ENCODE results near the gene NF1.
"Not testable (repeated sequence)": the region's sequence is repeated elsewhere in the genome, so short reads cannot be mapped to it uniquely, and the experiment has no call there.

Gene NF1

DNA sequence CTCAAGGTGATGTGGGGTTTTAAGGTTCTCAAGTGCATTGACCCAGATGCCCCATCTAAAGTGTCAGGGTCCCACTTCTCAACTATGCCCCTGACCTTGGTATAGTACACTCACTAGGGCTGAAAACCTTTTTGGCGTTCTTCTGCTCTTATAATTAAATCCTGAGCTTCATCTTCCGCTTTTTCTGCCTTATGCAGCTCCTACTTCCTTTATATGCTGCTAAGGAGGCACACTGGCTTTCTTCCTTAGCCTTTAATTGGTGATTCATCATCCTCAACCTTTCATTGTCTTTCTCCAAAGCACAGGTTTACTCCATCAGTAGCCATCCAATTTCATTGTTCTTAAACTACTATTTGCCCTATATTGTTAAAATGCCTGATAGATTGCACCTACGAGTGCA is 5.3 kb upstream of the NF1 start:
- no peak for DNase-seq (ENCODE audit: low read depth in 3 of 3)

DNA sequence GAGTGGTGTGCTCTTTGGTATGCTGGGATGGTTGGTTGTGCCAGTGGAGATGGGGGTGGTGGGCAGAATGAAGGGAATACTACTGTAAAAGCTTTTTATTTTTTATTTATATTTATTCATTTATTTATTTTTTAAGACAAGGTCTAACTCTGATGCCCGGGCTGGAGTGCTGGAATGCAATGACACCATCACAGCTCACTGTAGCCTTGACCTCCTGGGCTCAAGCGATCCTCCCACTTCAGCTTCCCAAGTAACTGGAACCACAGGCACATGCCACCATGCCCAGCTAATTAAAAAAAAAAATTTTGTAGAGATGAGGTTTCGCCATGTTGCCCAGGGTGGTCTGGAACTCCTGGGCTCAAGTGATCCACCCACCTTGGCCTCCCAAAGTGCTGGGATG is 4.1 kb upstream of the NF1 start:
- not testable (repeated sequence) for DNase-seq (ENCODE audit: low read depth in 3 of 3)

DNA sequence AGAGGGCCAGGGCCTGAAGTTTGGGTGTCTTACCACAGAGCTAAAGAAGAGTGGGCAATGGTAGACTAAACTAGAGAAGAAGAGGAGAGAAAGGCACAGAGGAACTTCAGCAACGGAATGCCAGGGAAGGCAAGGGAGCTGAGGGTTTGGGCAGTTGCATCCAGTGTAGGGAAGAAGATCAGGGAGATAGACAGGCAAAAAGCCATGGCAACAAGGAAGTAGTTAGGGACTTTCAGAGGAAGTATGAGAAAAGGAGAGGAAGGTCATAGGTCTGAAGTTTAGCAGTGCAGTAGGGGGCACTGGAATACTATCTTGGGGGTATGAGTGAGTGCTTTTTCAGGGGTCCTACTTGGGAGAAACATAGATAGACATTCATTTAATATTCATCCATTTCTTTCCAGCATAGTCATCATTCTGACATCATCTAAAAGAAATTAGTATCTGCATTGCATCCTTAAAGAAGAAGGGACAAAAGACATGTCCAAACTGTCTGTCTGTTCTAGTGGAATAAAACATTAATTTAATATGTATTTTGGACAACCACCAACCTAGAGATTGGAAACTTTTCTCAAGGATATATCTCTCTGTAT is 2.2 kb upstream of the NF1 start:
- DNase-seq (ENCODE audit: low read depth in 3 of 3): no peak

DNA sequence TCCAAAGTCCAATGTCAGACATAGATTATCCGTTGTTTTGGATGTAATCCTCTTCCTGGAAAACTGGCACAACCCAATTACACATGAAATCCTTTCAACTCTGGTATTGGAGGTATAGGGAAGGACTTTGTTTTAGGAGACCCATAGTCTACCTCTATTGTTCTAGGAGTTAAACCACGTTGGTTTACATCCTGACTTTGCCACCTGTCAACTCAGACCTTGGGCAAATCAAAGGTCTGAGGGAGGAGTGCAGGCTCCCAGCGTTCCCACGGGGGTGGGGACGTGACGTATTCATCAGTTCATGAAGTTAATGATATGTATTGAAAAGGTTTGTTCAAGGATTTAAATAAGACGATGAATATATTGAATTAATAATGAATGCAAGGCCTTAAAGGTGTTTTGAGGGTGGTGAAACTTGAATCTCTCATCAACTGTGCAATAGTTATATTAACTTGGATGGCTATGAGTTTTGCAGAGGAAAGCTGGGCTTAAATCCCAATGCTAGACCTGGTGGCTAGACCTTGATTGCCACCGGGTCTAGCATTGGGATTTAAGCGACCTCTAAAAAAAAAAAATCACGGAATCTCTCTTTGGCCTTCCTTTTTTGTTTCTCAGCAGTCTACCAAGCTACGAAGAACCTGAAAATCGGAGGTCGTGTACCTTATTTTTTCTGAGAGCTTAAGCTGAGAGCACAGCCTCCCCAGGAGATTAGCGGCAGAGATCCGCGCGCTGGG is 744 bp upstream of the NF1 start:
- DNase-seq (ENCODE audit: low read depth in 3 of 3): no peak

DNA sequence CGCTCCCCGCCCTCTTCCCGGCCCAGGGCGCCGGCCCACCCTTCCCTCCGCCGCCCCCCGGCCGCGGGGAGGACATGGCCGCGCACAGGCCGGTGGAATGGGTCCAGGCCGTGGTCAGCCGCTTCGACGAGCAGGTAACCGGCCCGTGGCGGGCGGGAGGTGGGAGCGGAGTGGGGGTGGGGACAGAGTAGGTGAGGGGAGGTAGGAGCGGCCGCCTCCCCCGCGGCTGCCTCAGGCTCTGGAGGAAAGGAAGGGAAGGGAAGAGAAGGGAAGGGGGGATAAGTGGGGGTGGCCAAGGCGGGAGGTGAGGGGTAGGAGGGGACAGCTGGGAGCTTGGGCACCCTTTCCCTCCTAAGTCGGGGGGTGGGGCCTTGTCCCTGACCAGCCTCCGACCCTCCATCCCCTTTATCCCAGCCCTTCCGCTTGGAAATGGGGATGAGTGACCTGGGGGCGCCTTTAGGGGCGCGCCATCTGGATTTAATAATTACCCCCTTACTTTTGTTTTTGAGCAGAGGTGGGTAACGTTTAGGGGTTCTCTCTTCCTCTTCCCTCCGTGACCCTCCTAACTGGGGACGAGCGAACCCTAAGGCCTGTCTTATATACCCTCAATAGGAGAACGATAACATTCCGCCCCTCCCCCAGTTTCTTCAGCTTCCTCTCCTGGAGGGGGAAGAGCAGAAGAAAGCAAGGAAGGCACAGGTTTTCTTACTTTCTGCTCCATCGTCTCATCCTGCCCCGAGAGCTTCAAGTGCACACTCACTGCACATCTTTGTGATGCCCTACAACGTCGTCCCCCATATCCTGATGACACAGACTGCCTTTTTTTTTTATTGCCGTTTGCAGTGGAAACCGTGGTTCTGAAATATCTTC is 694 bp downstream of the NF1 start:
- DNase-seq (ENCODE audit: low read depth in 3 of 3): peak in 1 of 3 experiments; percentile 3

DNA sequence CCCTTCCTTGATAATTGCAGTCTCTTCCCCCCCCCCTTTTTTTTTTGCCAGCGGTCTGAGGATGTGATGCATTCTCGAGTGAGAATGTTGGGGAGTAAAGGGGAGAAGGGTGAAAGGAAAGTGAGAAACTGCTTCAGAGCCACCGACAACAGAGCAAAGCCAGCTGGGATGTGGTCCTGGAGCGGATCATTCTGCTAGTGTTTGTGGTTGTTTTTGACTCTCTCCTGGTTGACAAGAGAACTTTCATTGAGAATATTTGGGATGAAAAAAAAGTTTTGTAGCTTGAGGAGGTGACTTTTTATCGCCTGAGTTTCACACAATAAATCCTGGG is 1.3 kb downstream of the NF1 start:
- no peak for DNase-seq (ENCODE audit: low read depth in 3 of 3)

DNA sequence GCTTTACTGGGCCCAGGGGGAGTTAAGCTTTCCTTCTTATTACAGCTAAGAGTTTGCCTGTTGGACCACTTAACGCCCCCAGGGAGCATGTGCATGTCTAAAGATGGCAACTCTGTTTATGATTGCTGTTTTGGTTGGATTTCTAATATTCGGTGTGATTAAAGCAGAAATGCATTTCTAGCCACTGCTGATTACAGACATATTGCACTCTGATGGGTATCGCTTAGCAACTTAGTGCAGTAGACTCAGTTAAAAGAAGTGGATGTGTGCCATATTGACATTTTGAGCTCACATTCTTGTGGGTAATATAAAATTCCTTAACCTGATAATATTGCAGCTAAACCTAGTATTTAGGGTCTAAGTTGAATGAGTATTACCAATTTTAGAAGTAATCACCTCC is 4.2 kb downstream of the NF1 start:
- no peak for DNase-seq (ENCODE audit: low read depth in 3 of 3)

DNA sequence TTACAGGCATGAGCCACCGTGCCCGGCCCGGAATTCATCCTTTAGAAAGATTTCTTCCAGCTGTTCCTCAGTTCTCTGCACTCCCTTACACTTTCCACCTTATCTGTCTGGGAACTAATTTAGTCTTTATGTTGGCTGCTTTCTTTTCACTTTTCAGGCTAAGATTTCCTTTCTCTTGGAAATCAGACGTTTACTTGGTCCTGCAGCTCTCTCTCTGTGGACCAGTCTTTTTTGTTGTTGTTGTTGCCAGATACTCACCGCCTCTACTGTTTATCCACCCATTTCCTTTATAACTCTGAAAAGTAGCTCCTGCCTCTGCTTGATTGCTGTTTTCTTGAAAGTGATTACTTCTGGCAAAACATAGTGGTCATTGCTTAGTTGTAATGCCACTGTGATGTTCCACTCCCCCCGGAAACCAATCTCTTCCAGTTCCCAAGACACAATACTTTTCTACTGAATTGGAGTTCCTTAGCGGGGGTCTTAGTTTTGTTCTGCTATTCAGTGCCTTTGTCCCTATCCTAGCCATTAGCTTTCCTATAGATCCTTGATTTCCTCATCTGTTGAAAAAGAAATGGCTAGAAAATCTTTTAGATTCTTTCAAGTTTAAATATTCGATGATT is 6.2 kb downstream of the NF1 start:
- DNase-seq (ENCODE audit: low read depth in 3 of 3): no peak

DNA sequence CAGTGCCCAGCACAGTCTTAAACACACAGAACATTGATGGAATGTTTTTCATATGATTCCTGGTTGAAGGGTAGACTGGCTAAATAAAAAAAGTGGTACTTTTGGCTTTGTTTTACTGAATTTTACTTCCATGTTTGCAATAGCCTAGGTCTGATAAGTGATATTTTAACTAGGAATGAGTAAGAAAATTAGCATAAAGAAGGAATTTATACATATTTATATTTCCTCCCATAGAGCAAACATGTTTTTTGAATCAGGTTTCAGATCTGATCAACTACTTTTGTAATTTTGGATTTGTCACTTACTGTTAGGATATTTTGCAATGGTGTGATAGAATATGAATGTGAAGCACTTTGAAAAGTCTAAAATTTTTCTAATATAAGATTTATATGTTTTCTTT is 7.2 kb downstream of the NF1 start:
- DNase-seq (ENCODE audit: low read depth in 3 of 3): no peak

DNA sequence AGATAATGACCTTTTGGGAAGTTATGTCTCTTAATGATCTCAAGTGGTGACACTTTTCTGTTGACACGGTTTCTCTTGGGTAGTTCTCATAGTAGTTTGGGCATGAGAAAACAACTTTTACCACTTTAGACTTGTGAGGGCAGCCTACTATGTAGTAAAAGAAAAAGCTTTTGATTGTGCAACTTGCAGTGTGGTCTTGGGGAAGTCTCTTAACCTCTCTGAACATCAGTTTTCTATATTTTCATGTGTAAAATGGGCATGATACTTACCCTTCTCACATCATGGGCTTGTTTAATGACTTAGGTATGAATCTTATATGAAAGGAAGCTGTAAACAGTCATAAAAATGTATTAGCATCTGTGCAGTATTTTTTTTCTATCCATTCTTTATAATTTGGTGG is 11.2 kb downstream of the NF1 start:
- no peak for DNase-seq (ENCODE audit: low read depth in 3 of 3)

DNA sequence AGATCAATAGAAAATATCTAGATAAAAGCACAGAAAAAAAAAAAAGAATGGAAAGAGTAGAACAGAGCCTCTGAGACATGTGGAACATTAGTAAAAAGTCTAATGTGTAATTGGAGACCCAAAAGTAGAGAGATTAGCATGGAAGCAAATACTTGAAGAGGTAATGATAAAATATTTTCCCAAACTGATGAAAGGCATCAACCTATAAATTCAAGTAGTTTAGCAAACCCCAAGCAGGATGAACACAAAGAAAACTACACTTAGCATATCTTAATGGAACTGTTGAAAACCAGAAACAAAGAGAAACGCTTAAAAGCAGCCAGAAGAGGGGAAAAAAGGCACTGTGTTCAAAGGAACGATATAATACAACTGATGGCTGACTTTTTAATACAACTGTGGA is 16.4 kb downstream of the NF1 start:
- DNase-seq (ENCODE audit: low read depth in 3 of 3): no peak

DNA sequence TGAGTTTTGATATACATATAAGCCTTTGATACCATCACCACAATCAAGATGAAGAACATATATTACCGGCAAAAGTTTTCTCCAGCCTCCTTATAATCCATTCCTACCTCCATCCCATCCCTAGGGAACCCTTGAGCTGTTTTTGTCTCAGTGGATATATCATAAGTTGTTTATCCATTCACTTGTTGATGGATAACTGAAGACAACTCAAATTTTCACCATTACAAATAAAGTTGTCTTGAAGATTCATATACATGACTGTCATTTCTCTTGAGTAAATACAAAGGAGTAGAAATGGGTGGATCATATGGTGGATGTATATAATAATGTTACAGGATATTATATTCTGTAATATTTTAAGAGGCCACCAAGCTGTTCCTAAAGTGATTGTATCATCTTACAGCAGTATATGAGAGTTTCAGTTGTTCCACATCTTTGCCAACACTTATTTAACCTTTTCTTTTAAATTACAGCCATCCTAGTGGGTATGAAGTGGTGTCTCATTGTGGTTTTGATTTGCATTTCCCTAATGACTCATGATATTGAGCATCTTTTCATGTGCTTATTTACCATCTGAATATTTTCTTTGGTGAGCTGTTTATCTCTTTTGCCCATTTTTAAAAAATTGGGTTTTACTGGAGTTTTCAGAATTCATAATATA is 17.4 kb downstream of the NF1 start:
- DNase-seq (ENCODE audit: low read depth in 3 of 3): no peak

DNA sequence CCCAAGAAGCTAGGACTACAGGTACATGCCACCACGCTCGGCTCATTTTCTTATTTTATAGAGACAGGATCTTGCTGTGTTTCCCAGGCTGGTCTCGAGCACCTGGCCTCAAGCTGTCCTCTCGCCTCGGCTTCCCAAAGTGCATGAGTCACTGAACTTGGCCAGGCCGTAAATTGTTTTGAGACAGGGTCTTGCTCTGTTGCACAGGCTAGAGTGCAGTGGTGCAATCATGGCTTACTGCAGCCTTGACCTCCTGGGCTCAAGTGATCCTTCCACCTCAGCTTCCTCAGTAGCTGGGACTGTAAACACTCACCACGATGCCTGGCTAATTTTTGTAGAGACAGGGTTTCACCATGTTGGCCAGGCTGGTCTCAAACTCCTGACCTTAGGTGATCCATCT is 18.6 kb downstream of the NF1 start:
- not testable (repeated sequence) for DNase-seq (ENCODE audit: low read depth in 3 of 3)

DNA sequence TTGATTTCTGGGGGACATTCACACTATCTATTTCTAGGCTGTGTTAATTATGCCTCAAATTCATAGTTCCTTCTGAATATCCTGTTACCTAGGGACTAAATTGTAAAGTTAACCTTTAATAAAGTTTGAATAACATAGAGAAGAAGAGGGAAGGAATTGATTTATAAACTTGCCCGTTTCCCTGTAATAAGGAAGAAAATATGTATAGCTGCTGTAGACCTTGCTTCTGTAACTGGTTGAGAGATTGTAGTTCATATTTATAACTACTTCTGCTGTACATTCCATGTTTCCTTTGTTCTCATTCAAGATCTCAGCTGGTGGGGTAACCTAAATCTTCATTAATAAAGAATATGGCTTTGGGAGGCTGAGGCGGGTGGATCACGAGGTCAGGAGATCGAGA is 19.2 kb downstream of the NF1 start:
- no peak for DNase-seq (ENCODE audit: low read depth in 3 of 3)

DNA sequence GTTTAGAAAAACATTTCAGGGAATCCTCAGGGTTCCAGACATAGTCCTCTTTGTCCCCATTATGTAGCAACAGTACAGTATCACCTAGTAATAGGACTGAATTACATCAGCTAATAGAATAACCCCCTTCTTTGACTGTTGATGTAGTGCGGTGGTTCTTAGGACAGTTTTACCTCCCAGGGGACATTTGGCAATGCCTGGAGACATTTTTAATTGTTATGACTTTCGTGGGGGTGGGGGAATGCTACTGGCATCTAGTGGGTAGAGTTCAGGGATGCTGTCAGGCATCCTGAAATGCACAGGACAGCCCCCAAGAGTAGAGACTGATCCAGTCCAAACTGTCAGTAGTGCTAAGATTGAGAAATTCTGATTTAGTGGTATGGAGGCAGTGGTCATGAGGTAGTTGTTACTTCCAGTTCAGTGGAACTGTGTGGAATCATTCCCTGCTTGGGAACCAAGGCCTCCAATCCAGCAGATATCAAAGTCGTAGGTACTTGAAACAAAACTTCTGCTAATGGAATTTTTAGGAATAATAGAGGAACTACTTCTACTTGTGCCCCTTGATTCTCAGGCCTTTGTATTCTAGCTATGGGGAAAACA is 20.3 kb downstream of the NF1 start:
- no peak for DNase-seq (ENCODE audit: low read depth in 3 of 3)

DNA sequence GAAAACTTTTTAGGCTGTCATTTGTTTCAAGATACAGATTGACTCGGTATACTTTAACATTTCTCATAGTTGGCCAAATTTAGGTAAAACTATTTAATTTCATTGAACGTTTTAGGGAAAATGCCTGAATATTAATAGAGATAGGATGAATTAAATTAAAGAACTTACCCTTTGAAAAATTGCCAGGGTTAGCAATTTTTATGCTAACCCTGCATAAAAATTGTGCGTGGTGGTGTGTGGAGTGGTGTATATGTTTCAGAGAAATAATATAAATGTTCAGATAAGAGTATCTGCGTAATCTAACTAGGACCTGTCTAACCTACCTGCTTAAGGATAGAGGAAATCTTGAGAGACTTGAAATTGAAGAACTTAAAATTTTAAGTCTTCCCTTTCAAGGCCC is 21.4 kb downstream of the NF1 start:
- no peak for DNase-seq (ENCODE audit: low read depth in 3 of 3)

DNA sequence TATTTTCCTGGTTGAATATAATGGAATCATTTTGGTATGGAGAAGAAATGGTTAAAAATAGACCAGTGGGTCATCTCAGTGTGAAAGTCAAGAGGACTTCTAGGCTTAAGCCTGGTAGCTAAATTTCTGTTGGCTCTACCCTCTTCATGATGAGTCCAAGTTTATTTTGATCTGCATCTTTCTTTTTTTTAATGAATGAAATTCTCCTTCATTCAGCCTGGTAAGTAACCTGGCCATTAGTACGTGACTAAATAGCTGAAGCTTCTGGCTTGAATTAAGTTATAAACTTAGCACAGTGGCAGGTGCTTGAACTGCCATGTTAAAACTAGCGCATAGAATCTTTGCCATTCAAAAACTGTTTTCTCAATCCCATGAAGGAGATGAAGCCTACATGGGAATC is 28.0 kb downstream of the NF1 start:
- no peak for DNase-seq (ENCODE audit: low read depth in 3 of 3)

DNA sequence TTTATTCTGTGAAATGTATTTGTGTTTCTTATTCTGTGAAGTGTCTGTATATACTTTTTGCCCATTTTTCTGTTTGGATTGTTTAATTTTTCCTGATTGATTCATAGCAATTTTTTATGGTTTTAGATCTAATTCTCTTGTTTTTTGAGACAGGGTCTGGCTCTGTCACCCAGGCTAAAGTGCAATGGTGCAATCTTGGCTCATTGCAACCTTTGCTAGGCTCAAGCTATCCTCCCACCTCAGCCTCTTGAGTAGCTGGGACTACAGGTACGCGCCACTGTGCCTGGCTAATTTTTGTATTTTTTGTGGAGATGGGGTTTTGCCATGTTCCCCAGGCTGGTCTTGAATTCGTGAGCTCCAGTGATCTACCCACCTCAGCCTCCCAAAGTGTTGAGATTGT is 31.5 kb downstream of the NF1 start:
- no peak for DNase-seq (ENCODE audit: low read depth in 3 of 3)

DNA sequence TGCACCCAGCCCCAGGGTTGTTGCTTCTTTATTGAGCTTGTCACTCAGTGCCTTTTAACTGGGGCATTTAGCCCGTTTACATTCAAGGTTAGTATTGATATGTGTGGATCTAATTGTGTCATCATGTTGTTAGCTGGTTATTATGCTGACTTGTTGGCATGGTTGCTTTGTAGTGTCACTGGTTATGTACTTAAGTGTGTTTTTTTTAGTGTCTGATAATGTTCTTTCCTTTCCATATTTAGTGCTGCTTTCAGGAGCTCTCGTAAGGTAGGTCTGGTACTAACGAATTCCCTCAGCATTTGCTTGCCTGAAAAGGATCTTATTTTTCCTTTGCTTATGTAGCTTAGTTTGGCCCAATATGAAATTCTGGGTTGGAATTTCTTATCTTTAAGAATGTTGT is 33.5 kb downstream of the NF1 start:
- no peak for DNase-seq (ENCODE audit: low read depth in 3 of 3)

DNA sequence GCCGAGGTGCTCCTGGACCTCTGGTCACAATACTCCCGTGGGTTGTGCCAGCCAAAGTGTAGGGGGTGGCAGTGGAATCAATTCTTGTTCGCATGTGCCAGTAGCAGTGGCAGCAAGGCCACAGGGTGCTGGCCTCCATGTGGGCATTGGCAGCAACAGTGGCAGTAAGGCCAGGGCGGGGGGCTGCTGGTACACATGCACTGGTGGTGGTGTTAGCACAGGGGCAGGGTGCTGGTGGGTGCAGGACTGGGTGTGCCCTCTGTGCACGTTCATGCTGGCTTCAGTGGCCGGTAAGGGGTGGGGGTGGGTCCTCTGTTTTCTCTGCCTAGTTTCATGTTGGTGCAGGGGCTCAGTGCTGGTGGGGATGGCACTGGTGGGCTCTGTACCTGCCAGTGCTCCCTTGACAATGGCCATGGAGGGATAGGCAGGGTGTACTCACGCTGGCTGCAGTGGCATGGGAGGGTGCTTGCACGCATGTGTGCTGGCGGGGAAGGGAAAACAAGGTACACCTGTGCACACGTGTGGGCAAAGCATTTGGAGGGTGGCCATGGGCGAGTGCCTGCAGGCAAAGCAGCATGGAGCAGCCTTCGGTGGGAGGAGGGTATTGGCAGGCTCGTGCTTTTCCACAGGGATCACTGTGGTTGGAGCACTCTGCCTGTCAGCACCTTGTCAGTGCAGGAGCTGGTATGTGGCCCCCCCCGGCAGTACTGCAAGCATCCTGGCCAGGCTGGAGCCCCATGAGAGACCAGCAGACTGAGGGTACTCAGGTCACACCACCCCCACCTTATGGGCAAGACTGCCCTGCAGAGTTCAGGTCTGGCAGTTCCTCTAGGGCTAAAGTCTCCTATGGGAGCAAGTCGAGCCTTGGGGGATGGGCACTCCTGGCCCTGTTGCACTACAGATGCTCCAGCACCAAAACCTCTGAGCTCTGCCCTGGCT is 35.8 kb downstream of the NF1 start:
- DNase-seq (ENCODE audit: low read depth in 3 of 3): no peak

DNA sequence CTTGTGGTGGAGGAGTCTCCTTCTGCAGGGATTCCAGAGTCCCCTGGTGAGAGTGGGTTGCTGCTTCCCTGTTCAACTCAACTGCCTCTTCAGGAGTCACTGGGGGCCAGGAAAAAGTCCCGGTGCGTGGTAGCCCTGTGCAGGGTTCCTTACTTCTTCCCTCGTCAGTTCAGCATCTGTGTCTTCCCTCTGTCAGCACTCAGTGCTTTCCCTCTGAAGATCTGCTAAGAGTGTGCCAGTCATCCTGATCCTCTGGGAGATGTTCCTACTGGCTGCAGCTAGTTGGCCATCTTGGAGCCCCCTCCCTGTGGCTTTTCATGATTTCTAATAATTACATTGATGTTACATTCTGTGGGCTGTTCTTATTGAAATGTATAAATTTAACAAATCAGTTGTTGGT is 36.5 kb downstream of the NF1 start:
- DNase-seq (ENCODE audit: low read depth in 3 of 3): no peak
